Measurements from ENCODE around the gene POU2F3. TPM values are rescaled to one million over a fixed set of nuclear protein-coding genes. Genes with fewer than 3 reads are reported as not detected.

Gene POU2F3
- total and polyA plus RNA-seq, 2 of the 13 experiments (the other 11 are each of a cell fraction or from before 2014, with no cell fraction given): not detected

DNA sequence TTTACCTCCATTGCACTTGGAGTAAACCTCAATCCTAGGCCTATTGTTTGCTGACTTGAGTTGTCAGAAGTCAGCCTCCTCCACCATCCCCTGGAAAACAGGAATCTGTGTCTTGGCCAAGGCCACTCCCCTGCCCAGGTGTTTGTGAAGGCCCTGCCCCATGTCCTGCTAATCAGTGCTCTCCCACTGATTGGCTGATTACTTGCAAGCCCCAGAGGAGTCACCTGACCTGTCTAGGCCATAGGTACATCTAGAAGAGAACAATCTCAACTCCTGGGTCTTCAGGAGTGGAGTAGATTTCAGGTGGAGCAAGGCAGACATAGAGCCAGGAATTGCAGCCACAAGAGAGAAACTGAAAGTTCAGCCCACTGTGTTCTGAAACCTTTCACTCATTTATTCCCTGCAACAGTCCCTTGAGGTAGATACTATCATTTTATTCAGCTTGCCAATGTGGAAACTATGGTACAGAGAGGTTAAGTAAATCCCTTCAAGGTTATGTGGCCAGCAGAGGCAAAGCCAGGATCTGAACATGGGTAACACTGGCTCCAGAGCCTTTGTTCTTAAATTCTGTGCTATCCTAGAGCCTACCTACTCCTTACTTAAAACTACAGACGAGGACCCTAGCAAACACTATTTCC, 18.7 kb upstream of the POU2F3 start:
- CTCF ChIA-PET (ENCODE audit: low intra/inter-chr PET ratio, low total read pairs): no interaction called here
- Histone ChIP-seq H3K36me3 (replicated peaks in 1 of 2; ENCODE audit: control insufficient read depth in 1 of 2, insufficient read depth in 2 of 2, low read length in 2 of 2) (peaks cover 7 to 41% of the 10 kb centered on the region in 2 experiments), H3K4me1 (ENCODE audit: insufficient read depth, low read length) (peaks cover 52% of the 10 kb centered on the region), H3K9me3 (ENCODE audit: low read length) (no peaks in the 10 kb centered on the region), H3K9ac (ENCODE audit: insufficient read depth, low read depth, low read length) (no peak overlapping the region), H3K79me2 (ENCODE audit: insufficient read depth, low read length) (peaks cover 6% of the 10 kb centered on the region), H3K27ac (ENCODE audit: extremely low read length, insufficient read depth, low read length) (no peak overlapping the region), H3K4me2 (ENCODE audit: low read depth, low read length) (no peak overlapping the region), H3K4me3 (replicated peaks in 1 of 3; ENCODE audit: insufficient read depth in 1 of 3, low read depth in 2 of 3, low read length in 3 of 3) (no peak overlapping the region), H3K27me3 (ENCODE audit: control insufficient read depth in 1 of 2, insufficient read depth in 2 of 2, low read length in 2 of 2) (no peaks in the 10 kb centered on the region), H4K20me1 (ENCODE audit: insufficient read depth, low read length) (peaks cover 21% of the 10 kb centered on the region), H2AFZ (ENCODE audit: low read length) (no peak overlapping the region)
- no peak for FAIRE-seq
- DNase-seq (ENCODE audit: low spot score): no peak
- TF ChIP-seq FOXP1 (IDR thresholded peaks at IDR 0.05): no peak
- no peak for TF ChIP-seq FOXP1 (CRISPR knock-in tag; IDR thresholded peaks at IDR 0.05)
- no peak for TF ChIP-seq PCBP1 (IDR thresholded peaks at IDR 0.05; ENCODE audit: borderline replicate concordance, low read depth, low read length)
- TF ChIP-seq, protein P1, sequence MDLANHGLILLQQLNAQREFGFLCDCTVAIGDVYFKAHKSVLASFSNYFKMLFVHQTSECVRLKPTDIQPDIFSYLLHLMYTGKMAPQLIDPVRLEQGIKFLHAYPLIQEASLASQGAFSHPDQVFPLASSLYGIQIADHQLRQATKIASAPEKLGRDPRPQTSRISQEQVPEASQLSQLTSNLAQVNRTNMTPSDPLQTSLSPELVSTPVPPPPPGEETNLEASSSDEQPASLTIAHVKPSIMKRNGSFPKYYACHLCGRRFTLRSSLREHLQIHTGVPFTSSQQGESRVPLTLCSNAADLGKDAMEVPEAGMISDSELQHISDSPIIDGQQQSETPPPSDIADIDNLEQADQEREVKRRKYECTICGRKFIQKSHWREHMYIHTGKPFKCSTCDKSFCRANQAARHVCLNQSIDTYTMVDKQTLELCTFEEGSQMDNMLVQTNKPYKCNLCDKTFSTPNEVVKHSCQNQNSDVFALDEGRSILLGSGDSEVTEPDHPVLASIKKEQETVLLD (CRISPR knock-in tag; IDR thresholded peaks at IDR 0.05; ENCODE audit: low read depth): no peak
- TF ChIP-seq, protein P2, sequence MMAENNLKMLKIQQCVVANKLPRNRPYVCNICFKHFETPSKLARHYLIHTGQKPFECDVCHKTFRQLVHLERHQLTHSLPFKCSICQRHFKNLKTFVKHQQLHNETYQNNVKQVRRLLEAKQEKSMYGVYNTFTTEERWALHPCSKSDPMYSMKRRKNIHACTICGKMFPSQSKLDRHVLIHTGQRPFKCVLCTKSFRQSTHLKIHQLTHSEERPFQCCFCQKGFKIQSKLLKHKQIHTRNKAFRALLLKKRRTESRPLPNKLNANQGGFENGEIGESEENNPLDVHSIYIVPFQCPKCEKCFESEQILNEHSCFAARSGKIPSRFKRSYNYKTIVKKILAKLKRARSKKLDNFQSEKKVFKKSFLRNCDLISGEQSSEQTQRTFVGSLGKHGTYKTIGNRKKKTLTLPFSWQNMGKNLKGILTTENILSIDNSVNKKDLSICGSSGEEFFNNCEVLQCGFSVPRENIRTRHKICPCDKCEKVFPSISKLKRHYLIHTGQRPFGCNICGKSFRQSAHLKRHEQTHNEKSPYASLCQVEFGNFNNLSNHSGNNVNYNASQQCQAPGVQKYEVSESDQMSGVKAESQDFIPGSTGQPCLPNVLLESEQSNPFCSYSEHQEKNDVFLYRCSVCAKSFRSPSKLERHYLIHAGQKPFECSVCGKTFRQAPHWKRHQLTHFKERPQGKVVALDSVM (CRISPR knock-in tag; IDR thresholded peaks at IDR 0.05): no peak
- TF ChIP-seq, protein P3, sequence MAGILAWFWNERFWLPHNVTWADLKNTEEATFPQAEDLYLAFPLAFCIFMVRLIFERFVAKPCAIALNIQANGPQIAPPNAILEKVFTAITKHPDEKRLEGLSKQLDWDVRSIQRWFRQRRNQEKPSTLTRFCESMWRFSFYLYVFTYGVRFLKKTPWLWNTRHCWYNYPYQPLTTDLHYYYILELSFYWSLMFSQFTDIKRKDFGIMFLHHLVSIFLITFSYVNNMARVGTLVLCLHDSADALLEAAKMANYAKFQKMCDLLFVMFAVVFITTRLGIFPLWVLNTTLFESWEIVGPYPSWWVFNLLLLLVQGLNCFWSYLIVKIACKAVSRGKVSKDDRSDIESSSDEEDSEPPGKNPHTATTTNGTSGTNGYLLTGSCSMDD (CRISPR knock-in tag; IDR thresholded peaks at IDR 0.05): no peak
- TF ChIP-seq ZNF550 (CRISPR knock-in tag; IDR thresholded peaks at IDR 0.05; ENCODE audit: borderline replicate concordance): no peak
- TF ChIP-seq ZNF230 (CRISPR knock-in tag; IDR thresholded peaks at IDR 0.05): no peak
- no peak for TF ChIP-seq ZNF564 (CRISPR knock-in tag; IDR thresholded peaks at IDR 0.05)
- TF ChIP-seq MEIS1 (CRISPR knock-in tag; IDR thresholded peaks at IDR 0.05; ENCODE audit: borderline replicate concordance): no peak
- no peak for TF ChIP-seq EHMT2 (IDR thresholded peaks at IDR 0.05; ENCODE audit: borderline replicate concordance, low read depth, low read length)
- TF ChIP-seq, protein P4, sequence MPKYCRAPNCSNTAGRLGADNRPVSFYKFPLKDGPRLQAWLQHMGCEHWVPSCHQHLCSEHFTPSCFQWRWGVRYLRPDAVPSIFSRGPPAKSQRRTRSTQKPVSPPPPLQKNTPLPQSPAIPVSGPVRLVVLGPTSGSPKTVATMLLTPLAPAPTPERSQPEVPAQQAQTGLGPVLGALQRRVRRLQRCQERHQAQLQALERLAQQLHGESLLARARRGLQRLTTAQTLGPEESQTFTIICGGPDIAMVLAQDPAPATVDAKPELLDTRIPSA (CRISPR knock-in tag; IDR thresholded peaks at IDR 0.05; ENCODE audit: borderline replicate concordance): no peak
- TF ChIP-seq, protein P5, sequence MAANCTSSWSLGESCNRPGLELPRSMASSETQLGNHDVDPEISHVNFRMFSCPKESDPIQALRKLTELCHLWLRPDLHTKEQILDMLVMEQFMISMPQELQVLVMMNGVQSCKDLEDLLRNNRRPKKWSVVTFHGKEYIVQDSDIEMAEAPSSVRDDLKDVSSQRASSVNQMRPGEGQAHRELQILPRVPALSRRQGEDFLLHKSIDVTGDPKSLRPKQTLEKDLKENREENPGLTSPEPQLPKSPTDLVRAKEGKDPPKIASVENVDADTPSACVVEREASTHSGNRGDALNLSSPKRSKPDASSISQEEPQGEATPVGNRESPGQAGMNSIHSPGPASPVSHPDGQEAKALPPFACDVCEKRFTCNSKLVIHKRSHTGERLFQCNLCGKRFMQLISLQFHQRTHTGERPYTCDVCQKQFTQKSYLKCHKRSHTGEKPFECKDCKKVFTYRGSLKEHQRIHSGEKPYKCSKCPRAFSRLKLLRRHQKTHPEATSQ (CRISPR knock-in tag; IDR thresholded peaks at IDR 0.05; ENCODE audit: borderline replicate concordance): no peak
- no peak for ATAC-seq
- no TSS peak for BruUV-seq (replicated peaks)
- intact Hi-C loops (cut with micrococcal nuclease; ENCODE audit: unreplicated experiment) (no loop called here), in situ Hi-C loops (cut with HindIII; ENCODE audit: extremely low pct_ligation_motif_present, low pct_unique_long_range_greater_than_20kb) (no loop called here)
- 100% methylated on average over 1 of the region's 1 CpG for WGBS (ENCODE audit: low lambda C conversion rate)
- POLR2A ChIA-PET: interaction anchor here (1.0 kb wide), 1 partner anchor 36 kb away, joined by 4 read pairs; no protein-coding TSS in a partner anchor
